Osteoblast (primary cell): ENCODE results near the gene TMTC2. TPM values are rescaled to one million over a fixed set of nuclear protein-coding genes. Genes with fewer than 3 reads are reported as not detected.
"Not testable (repeated sequence)": the region's sequence is repeated elsewhere in the genome, so short reads cannot be mapped to it uniquely, and the experiment has no call there.

Source experiments
- DNase-seq: peaks from one replicate; pipeline ENCODE4 v3.0.0; 2011; ENCODE audit warnings: low spot score, mixed read lengths; ENCODE audit not compliant: insufficient read length; ENCODE audit errors: missing footprints
- H2AFZ ChIP-seq: 2 replicates; pipeline ENCODE4 v1.6.0; 2011; ENCODE audit warnings: mild to moderate bottlenecking, low read length
- H3K27ac ChIP-seq: 2 replicates; pipeline ENCODE4 v1.5.1; 2011; ENCODE audit warnings: mild to moderate bottlenecking, low read depth, low read length, moderate library complexity
- H3K27me3 ChIP-seq: 2 replicates; pipeline ENCODE4 v1.6.0; 2012; ENCODE audit warnings: mild to moderate bottlenecking, control low read depth, inconsistent platforms, low read length, moderate library complexity; ENCODE audit not compliant: insufficient read depth
- H3K36me3 ChIP-seq: 2 replicates; pipeline ENCODE4 v1.5.1; 2011; ENCODE audit warnings: mild to moderate bottlenecking, low read length, control low read depth, moderate library complexity; ENCODE audit not compliant: insufficient read depth
- H3K4me1 ChIP-seq: 2 replicates; pipeline ENCODE4 v1.5.1; 2011; ENCODE audit warnings: mild to moderate bottlenecking, low read length, control low read depth, moderate library complexity; ENCODE audit not compliant: insufficient read depth
- H3K4me2 ChIP-seq: 2 replicates; pipeline ENCODE4 v1.6.0; 2011; ENCODE audit warnings: mild to moderate bottlenecking, low read length; ENCODE audit not compliant: insufficient read depth
- H3K4me3 ChIP-seq: fragments of 200-600 bp; sonication (generic); 3 replicates; pipeline ENCODE4 v1.5.1; 2012; ENCODE audit warnings: mild to moderate bottlenecking, low read length, inconsistent platforms; ENCODE audit not compliant: insufficient read depth
- H3K79me2 ChIP-seq: 2 replicates; pipeline ENCODE4 v1.6.0; 2012; ENCODE audit warnings: mild to moderate bottlenecking, low read length, control low read depth, inconsistent platforms; ENCODE audit not compliant: insufficient read depth
- H3K9me3 ChIP-seq: 2 replicates; pipeline ENCODE4 v1.5.1; 2011; ENCODE audit warnings: low read depth, low read length, control low read depth
- H4K20me1 ChIP-seq: 2 replicates; pipeline ENCODE4 v1.6.0; 2012; ENCODE audit warnings: mild to moderate bottlenecking, low read length, control low read depth; ENCODE audit not compliant: insufficient read depth
- CTCF ChIP-seq: IDR thresholded peaks from 2 replicates; pipeline ENCODE4 v1.5.1; 2011; ENCODE audit warnings: mild to moderate bottlenecking, low read depth, low read length, moderate library complexity; ENCODE audit errors: extremely low read depth
- total RNA-seq: library from RNA; depleted of rRNA; stranded (reverse); fragments of >200 nt; gene quantifications from 2 replicates; pipeline ENCODE4 v1.2.3, GENCODE V29; 2012

TMTC2 gene
- total RNA-seq, 1 donor = 2.5 TPM

GRCh38 chr12:83113945-83114344 lies 427.2 kb downstream of the TMTC2 start:
- no peak overlapping the region for H3K4me3 ChIP-seq
- H2AFZ ChIP-seq = no peak overlapping the region
- no peaks in the 10 kb centered on the region for H3K27me3 ChIP-seq
- no peak overlapping the region for H3K27ac ChIP-seq
- no peaks in the 10 kb centered on the region for H3K79me2 ChIP-seq
- H3K9me3 ChIP-seq = peaks cover 2% of the 10 kb centered on the region
- no peaks in the 10 kb centered on the region for H3K36me3 ChIP-seq
- H3K4me2 ChIP-seq = no peak overlapping the region
- no peaks in the 10 kb centered on the region for H3K4me1 ChIP-seq
- no peak for DNase-seq
- H4K20me1 ChIP-seq = no peaks in the 10 kb centered on the region
- TF ChIP-seq CTCF = no peak

GRCh38 chr12:83114966-83115365 lies 428.3 kb downstream of the TMTC2 start:
- Histone ChIP-seq H3K4me2 (no peak overlapping the region), H3K36me3 (no peaks in the 10 kb centered on the region), H3K4me3 (no peak overlapping the region), H3K79me2 (no peaks in the 10 kb centered on the region), H2AFZ (no peak overlapping the region), H3K27me3 (no peaks in the 10 kb centered on the region), H3K9me3 (peaks cover 2% of the 10 kb centered on the region), H3K27ac (no peak overlapping the region), H4K20me1 (no peaks in the 10 kb centered on the region), H3K4me1 (no peaks in the 10 kb centered on the region)
- no peak for TF ChIP-seq CTCF
- DNase-seq = no peak

GRCh38 chr12:83117926-83118325 lies 431.2 kb downstream of the TMTC2 start:
- H3K4me2 ChIP-seq, H3K4me3 ChIP-seq, H4K20me1 ChIP-seq, DNase-seq, H3K4me1 ChIP-seq, H3K27me3 ChIP-seq, H3K27ac ChIP-seq, H3K79me2 ChIP-seq, H2AFZ ChIP-seq, H3K9me3 ChIP-seq, H3K36me3 ChIP-seq: not testable (repeated sequence)

- no peaks in the 10 kb centered on the region for H3K4me1 ChIP-seq
- H3K9me3 ChIP-seq = no peaks in the 10 kb centered on the region
- H2AFZ ChIP-seq = no peak overlapping the region
- no peaks in the 10 kb centered on the region for H3K36me3 ChIP-seq
- no peak overlapping the region for H3K27ac ChIP-seq
- no peak overlapping the region for H3K4me2 ChIP-seq
- H3K79me2 ChIP-seq = no peaks in the 10 kb centered on the region
- H3K27me3 ChIP-seq = no peaks in the 10 kb centered on the region
- no peak for TF ChIP-seq CTCF
- DNase-seq = no peak
- H3K4me3 ChIP-seq = no peak overlapping the region
- H4K20me1 ChIP-seq = no peaks in the 10 kb centered on the region
These were observed 435.4 kb downstream of the TMTC2 start for GRCh38 chr12:83121897-83122622.
